ENCODE results near the gene FAM168A. TPM values are rescaled to one million over a fixed set of nuclear protein-coding genes. Genes with fewer than 3 reads are reported as not detected.
"Not testable (repeated sequence)": the region's sequence is repeated elsewhere in the genome, so short reads cannot be mapped to it uniquely, and the experiment has no call there.

The FAM168A gene
- total RNA-seq, 4 donors from 2014 or later, result 28.8 to 53.5 (median 30.6) TPM

- H3K36me3 ChIP-seq, result no peaks in the 10 kb centered on the region
- H3K4me1 ChIP-seq, result peaks cover 0 to 4% (median 0%) of the 10 kb centered on the region in 4 donors
- H3K27me3 ChIP-seq, result no peaks in the 10 kb centered on the region
- no peaks in the 10 kb centered on the region for H3K9me3 ChIP-seq
- DNase-seq (ENCODE audit: low spot score in 2 of 2), result no peak
- no peak overlapping the region for H3K27ac ChIP-seq
- H3K4me3 ChIP-seq, result no peak overlapping the region
- no peak for TF ChIP-seq CTCF (IDR thresholded peaks at IDR 0.05)
- no peak for TF ChIP-seq EP300 (IDR thresholded peaks at IDR 0.05)
- TF ChIP-seq POLR2A (IDR thresholded peaks at IDR 0.05), result no peak
These were observed 151.9 kb downstream of the FAM168A start for GRCh38 chr11:73445980-73446379.

GRCh38 chr11:73439002-73439843 is 158.7 kb downstream of the FAM168A start:
- no peaks in the 10 kb centered on the region for H3K27me3 ChIP-seq
- H3K36me3 ChIP-seq, result no peaks in the 10 kb centered on the region
- peaks cover 0 to 32% (median 4%) of the 10 kb centered on the region in 4 donors for H3K4me1 ChIP-seq
- 64 to 66% methylated on average over 5 of the region's 5 CpGs for WGBS, 2 donors
- TF ChIP-seq CTCF (IDR thresholded peaks at IDR 0.05), result no peak
- no peak for TF ChIP-seq POLR2A (IDR thresholded peaks at IDR 0.05)
- no peak for TF ChIP-seq EP300 (IDR thresholded peaks at IDR 0.05)
- no peak for DNase-seq (ENCODE audit: low spot score in 2 of 2)
- no peak overlapping the region for H3K27ac ChIP-seq
- no peaks in the 10 kb centered on the region for H3K9me3 ChIP-seq
- H3K4me3 ChIP-seq, result no peak overlapping the region

- not testable (repeated sequence) for H3K9me3 ChIP-seq; DNase-seq (ENCODE audit: low spot score in 2 of 2); H3K36me3 ChIP-seq; H3K27ac ChIP-seq; H3K27me3 ChIP-seq; H3K4me3 ChIP-seq
- 81 to 83% methylated on average over 4 of the region's 4 CpGs for WGBS, 2 donors
- peaks cover 0 to 33% (median 4%) of the 10 kb centered on the region in 4 donors for H3K4me1 ChIP-seq
These were observed 161.1 kb downstream of the FAM168A start for GRCh38 chr11:73436859-73437258.

GRCh38 chr11:73431396-73431795 is 166.5 kb downstream of the FAM168A start:
- H3K4me1 ChIP-seq, result peaks cover 0 to 11% (median 2%) of the 10 kb centered on the region in 4 donors
- H3K27me3 ChIP-seq, result no peaks in the 10 kb centered on the region
- DNase-seq (ENCODE audit: low spot score in 2 of 2), result no peak
- H3K36me3 ChIP-seq, result peaks cover 0 to 9% (median 0%) of the 10 kb centered on the region in 3 donors
- no peak overlapping the region for H3K4me3 ChIP-seq
- WGBS, 2 donors, result 89 to 95% methylated on average over 5 of the region's 5 CpGs
- TF ChIP-seq CTCF (IDR thresholded peaks at IDR 0.05) (no peak), POLR2A (IDR thresholded peaks at IDR 0.05) (no peak), EP300 (IDR thresholded peaks at IDR 0.05) (no peak)
- H3K27ac ChIP-seq, result no peak overlapping the region
- H3K9me3 ChIP-seq, result no peaks in the 10 kb centered on the region

- Histone ChIP-seq H3K27ac (no peak overlapping the region), H3K9me3 (no peaks in the 10 kb centered on the region), H3K27me3 (no peaks in the 10 kb centered on the region), H3K4me3 (no peak overlapping the region), H3K36me3 (peaks cover 0 to 9% (median 0%) of the 10 kb centered on the region in 3 donors), H3K4me1 (peaks cover 0 to 8% (median 0%) of the 10 kb centered on the region in 4 donors)
- DNase-seq (ENCODE audit: low spot score in 2 of 2), result no peak
- WGBS, 2 donors, result 75 to 87% methylated on average over 4 of the region's 4 CpGs
- TF ChIP-seq CTCF (IDR thresholded peaks at IDR 0.05) (no peak), EP300 (IDR thresholded peaks at IDR 0.05) (no peak), POLR2A (IDR thresholded peaks at IDR 0.05) (no peak)
These were observed 167.6 kb downstream of the FAM168A start for GRCh38 chr11:73430326-73430725.

All from tibial nerve (tissue), 4 donors.